Measurements from ENCODE around the gene SYT2.

Gene SYT2

DNA sequence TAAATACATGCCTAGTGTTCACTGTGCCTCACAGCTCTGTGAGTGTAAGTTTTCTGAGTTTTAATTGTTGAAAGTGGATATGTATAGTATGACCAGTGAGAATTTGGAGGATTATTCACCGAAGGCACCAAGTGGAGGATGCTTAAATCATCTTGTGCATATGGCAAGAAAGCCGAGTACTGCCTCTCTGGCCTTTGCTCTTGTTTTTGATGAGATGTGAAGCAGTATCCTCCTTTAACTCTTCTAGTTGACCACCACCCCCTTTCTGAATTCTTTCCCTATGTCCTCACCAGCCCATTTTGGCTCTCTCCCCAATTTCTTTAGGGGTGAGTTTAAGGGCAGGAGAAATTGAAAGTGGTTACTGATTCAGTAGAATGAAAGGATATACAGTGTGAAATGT lies 130.4 kb downstream of the SYT2 start:
- no peaks in the 10 kb centered on the region for H3F3A ChIP-seq (ENCODE audit: control insufficient read depth, insufficient read depth)
- H3K4me1 ChIP-seq (ENCODE audit: control insufficient read depth, low read length), result no peaks in the 10 kb centered on the region
- no peak for TF ChIP-seq EZH2phosphoT487 (IDR thresholded peaks at IDR 0.05; ENCODE audit: borderline replicate concordance, low read length)
- TF ChIP-seq, protein P1, sequence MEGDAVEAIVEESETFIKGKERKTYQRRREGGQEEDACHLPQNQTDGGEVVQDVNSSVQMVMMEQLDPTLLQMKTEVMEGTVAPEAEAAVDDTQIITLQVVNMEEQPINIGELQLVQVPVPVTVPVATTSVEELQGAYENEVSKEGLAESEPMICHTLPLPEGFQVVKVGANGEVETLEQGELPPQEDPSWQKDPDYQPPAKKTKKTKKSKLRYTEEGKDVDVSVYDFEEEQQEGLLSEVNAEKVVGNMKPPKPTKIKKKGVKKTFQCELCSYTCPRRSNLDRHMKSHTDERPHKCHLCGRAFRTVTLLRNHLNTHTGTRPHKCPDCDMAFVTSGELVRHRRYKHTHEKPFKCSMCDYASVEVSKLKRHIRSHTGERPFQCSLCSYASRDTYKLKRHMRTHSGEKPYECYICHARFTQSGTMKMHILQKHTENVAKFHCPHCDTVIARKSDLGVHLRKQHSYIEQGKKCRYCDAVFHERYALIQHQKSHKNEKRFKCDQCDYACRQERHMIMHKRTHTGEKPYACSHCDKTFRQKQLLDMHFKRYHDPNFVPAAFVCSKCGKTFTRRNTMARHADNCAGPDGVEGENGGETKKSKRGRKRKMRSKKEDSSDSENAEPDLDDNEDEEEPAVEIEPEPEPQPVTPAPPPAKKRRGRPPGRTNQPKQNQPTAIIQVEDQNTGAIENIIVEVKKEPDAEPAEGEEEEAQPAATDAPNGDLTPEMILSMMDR (IDR thresholded peaks at IDR 0.05; ENCODE audit: low read depth, low read length, poor library complexity, severe bottlenecking), result no peak
- H3K4me3 ChIP-seq (ENCODE audit: low read length), result no peak overlapping the region
- no peaks in the 10 kb centered on the region for H3K9me3 ChIP-seq (ENCODE audit: control insufficient read depth, insufficient read depth, low read length)
- H3K27me3 ChIP-seq (ENCODE audit: control insufficient read depth, low read length), result no peaks in the 10 kb centered on the region
- no peaks in the 10 kb centered on the region for H3K9me2 ChIP-seq (replicated peaks; ENCODE audit: control insufficient read depth, low read length)
- no peak overlapping the region for H3K27ac ChIP-seq (ENCODE audit: low read depth, low read length)
- no peaks in the 10 kb centered on the region for H3K79me2 ChIP-seq (ENCODE audit: control insufficient read depth, low read length)
- H3K36me3 ChIP-seq (ENCODE audit: control insufficient read depth, low read length), result no peaks in the 10 kb centered on the region
- no peak overlapping the region for H3K4me2 ChIP-seq (ENCODE audit: low read length)
- H4K20me1 ChIP-seq (ENCODE audit: control insufficient read depth, insufficient read depth, low read depth, low read length), result no peaks in the 10 kb centered on the region; the same call in 1 of the 2 replicates

DNA sequence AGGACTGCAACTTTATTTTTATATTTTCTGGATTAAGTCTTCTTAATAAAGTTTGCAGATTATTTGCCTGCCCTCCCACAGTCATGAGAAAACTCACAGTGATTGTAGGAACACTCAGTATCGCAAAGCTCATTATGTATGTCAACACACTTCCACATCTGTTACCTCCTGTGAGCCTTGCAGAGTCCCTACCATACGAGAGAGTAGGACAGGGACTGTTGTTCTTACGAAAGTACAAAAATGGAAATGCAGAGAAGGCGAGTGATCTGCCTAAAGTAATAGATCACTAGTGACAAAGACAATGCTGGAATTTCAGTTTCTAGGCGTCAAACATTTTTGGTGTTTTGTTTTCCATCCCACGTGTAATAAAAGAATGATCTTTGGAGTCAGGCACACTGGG lies 131.7 kb downstream of the SYT2 start:
- H3K79me2 ChIP-seq (ENCODE audit: control insufficient read depth, low read length), result no peaks in the 10 kb centered on the region
- no peak overlapping the region for H3K4me3 ChIP-seq (ENCODE audit: low read length)
- H3K9me2 ChIP-seq (replicated peaks; ENCODE audit: control insufficient read depth, low read length), result no peaks in the 10 kb centered on the region
- H4K20me1 ChIP-seq (ENCODE audit: control insufficient read depth, insufficient read depth, low read depth, low read length), result no peaks in the 10 kb centered on the region; the same call in 1 of the 2 replicates
- no peak overlapping the region for H3K4me2 ChIP-seq (ENCODE audit: low read length)
- H3K9me3 ChIP-seq (ENCODE audit: control insufficient read depth, insufficient read depth, low read length), result no peaks in the 10 kb centered on the region
- no peak for TF ChIP-seq EZH2phosphoT487 (IDR thresholded peaks at IDR 0.05; ENCODE audit: borderline replicate concordance, low read length)
- TF ChIP-seq, protein P1 (IDR thresholded peaks at IDR 0.05; ENCODE audit: low read depth, low read length, poor library complexity, severe bottlenecking), result no peak
- no peaks in the 10 kb centered on the region for H3K4me1 ChIP-seq (ENCODE audit: control insufficient read depth, low read length)
- no peaks in the 10 kb centered on the region for H3F3A ChIP-seq (ENCODE audit: control insufficient read depth, insufficient read depth)
- no peaks in the 10 kb centered on the region for H3K27me3 ChIP-seq (ENCODE audit: control insufficient read depth, low read length)
- no peak overlapping the region for H3K27ac ChIP-seq (ENCODE audit: low read depth, low read length)
- H3K36me3 ChIP-seq (ENCODE audit: control insufficient read depth, low read length), result no peaks in the 10 kb centered on the region

DNA sequence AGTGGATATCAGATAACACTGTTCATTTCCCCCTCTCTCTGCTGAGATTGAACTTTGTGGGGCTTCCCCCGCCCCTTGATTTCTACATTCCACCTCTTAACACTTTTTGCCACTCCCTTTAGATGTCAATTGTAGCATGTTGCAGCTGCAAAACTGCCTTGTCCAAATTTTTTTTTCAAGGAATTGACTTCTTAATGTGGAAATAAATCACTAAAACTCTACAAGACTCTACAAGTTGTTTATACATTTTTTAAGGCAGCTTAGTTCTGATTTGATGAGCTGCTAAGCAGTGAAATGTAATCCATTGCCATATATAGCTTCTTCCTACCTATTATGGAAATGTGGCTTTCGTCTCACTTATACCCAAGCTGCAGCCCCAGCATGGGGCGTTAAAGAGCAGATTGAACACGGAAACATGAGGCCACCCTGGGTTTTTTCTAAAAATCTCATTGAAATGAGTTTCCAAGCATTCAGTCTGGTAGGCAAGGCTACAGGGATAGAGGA lies 132.2 kb downstream of the SYT2 start:
- Histone ChIP-seq H3K4me3 (ENCODE audit: low read length) (no peak overlapping the region), H3K4me1 (ENCODE audit: control insufficient read depth, low read length) (no peaks in the 10 kb centered on the region), H3K79me2 (ENCODE audit: control insufficient read depth, low read length) (no peaks in the 10 kb centered on the region), H4K20me1 (ENCODE audit: control insufficient read depth, insufficient read depth, low read depth, low read length) (no peaks in the 10 kb centered on the region; the same call in 1 of the 2 replicates), H3F3A (ENCODE audit: control insufficient read depth, insufficient read depth) (no peaks in the 10 kb centered on the region), H3K27me3 (ENCODE audit: control insufficient read depth, low read length) (no peaks in the 10 kb centered on the region), H3K27ac (ENCODE audit: low read depth, low read length) (no peak overlapping the region), H3K36me3 (ENCODE audit: control insufficient read depth, low read length) (no peaks in the 10 kb centered on the region), H3K9me3 (ENCODE audit: control insufficient read depth, insufficient read depth, low read length) (no peaks in the 10 kb centered on the region), H3K9me2 (replicated peaks; ENCODE audit: control insufficient read depth, low read length) (no peaks in the 10 kb centered on the region), H3K4me2 (ENCODE audit: low read length) (no peak overlapping the region)
- TF ChIP-seq, protein P1 (IDR thresholded peaks at IDR 0.05; ENCODE audit: low read depth, low read length, poor library complexity, severe bottlenecking), result no peak
- TF ChIP-seq EZH2phosphoT487 (IDR thresholded peaks at IDR 0.05; ENCODE audit: borderline replicate concordance, low read length), result no peak

All from DOHH2 (cell line).